NCI-H748 treated with DMSO at 0.1 percent for 48 hours (cell line): ENCODE results near the gene LMAN1L.
A peak's percentile ranks its signal among the peaks of the same experiment; 100 is the strongest.

Source experiments
- DNase-seq: peaks from one replicate; lab custom pipeline; 2025; lab: John Stamatoyannopoulos, UW

Gene LMAN1L

GRCh38 chr15:74837482-74838136 is 25.0 kb downstream of the LMAN1L start:
- DNase-seq = no peak

GRCh38 chr15:74838137-74838516 is 25.5 kb downstream of the LMAN1L start:
- no peak for DNase-seq

- DNase-seq = no peak
Measured at GRCh38 chr15:74838746-74839525, 26.3 kb downstream of the LMAN1L start.

- DNase-seq = no peak
Measured at GRCh38 chr15:74839526-74840395, 27.1 kb downstream of the LMAN1L start.

- DNase-seq = no peak
Measured at GRCh38 chr15:74840851-74841775, 28.5 kb downstream of the LMAN1L start.

- no peak for DNase-seq
Measured at GRCh38 chr15:74841891-74842373, 29.3 kb downstream of the LMAN1L start.

GRCh38 chr15:74842581-74843444 is 30.2 kb downstream of the LMAN1L start, which contains the start of gene ULK3:
TSS of gene ULK3 (minus strand) at chr15:74843156. CDS start at chr15:74843105, 51 bp downstream.
- DNase-seq = peak; percentile 79

- DNase-seq = no peak
Measured at GRCh38 chr15:74843445-74843828, 30.8 kb downstream of the LMAN1L start.

GRCh38 chr15:74843891-74844299 is 31.3 kb downstream of the LMAN1L start:
- no peak for DNase-seq

GRCh38 chr15:74844319-74845207 is 31.9 kb downstream of the LMAN1L start:
- DNase-seq = no peak

- DNase-seq = no peak
Measured at GRCh38 chr15:74845208-74845568, 32.6 kb downstream of the LMAN1L start.

- no peak for DNase-seq
Measured at GRCh38 chr15:74845581-74845980, 32.9 kb downstream of the LMAN1L start.

GRCh38 chr15:74847432-74847831 is 34.8 kb downstream of the LMAN1L start:
- no peak for DNase-seq

- DNase-seq = no peak
Measured at GRCh38 chr15:74850393-74850792, 37.8 kb downstream of the LMAN1L start.

GRCh38 chr15:74851960-74852359 is 39.3 kb downstream of the LMAN1L start:
- DNase-seq = no peak

GRCh38 chr15:74854453-74855022 is 41.9 kb downstream of the LMAN1L start:
- no peak for DNase-seq

GRCh38 chr15:74855857-74856256 is 43.2 kb downstream of the LMAN1L start:
- no peak for DNase-seq

GRCh38 chr15:74856537-74856936 is 43.9 kb downstream of the LMAN1L start:
- no peak for DNase-seq

- no peak for DNase-seq
Measured at GRCh38 chr15:74857082-74857655, 44.5 kb downstream of the LMAN1L start.
